NB4 (cell line): ENCODE results near the gene RHBDD3.

Experiments used
- CTCF ChIP-seq: IDR thresholded peaks from one replicate; pipeline ENCODE4 v1.5.1; 2012; ENCODE audit warnings: low read depth, low read length
- MAX ChIP-seq: IDR thresholded peaks from 2 replicates; pipeline ENCODE4 v1.6.1; 2011; ENCODE audit warnings: low read depth, low read length
- POLR2A ChIP-seq: IDR thresholded peaks from 2 replicates; pipeline ENCODE4 v1.6.1; 2011; ENCODE audit warnings: mild to moderate bottlenecking; ENCODE audit not compliant: insufficient read length; ENCODE audit errors: extremely low read depth

- TF ChIP-seq MAX (no peak), CTCF (no peak), POLR2A (no peak)
Measured at GRCh38 chr22:29308148-29308790, 40.5 kb upstream of the RHBDD3 start.
